ENCODE data around the gene PPP2R2D. TPM values are rescaled to one million over a fixed set of nuclear protein-coding genes. Genes with fewer than 3 reads are reported as not detected.

Gene PPP2R2D
- total RNA-seq, 4 donors from 2014 or later, result 22.4 to 33.7 (median 29.1) TPM

GRCh38 chr10:131853610-131853964, 47.2 kb upstream of the PPP2R2D start:
- Histone ChIP-seq H3K9me3 (no peaks in the 10 kb centered on the region), H3K36me3 (no peaks in the 10 kb centered on the region), H3K4me3 (no peak overlapping the region), H3K27me3 (peaks cover 0 to 12% (median 3%) of the 10 kb centered on the region in 3 donors), H3K4me1 (no peaks in the 10 kb centered on the region), H3K27ac (no peak overlapping the region)
- intact Hi-C loops (cut with DNase I; ENCODE audit: low total_unique reads), result no loop called here
- in situ Hi-C loops (cut with MboI; ENCODE audit: low sequenced_read_pairs in 4 of 4), result no loop called here
- TF ChIP-seq CTCF (IDR thresholded peaks at IDR 0.05 in 4 of 5, conservative IDR thresholded peaks at IDR 0.05 in 1 of 5) (no peak), POLR2A (IDR thresholded peaks at IDR 0.05) (no peak)
- no peak for DNase-seq
- ATAC-seq, result no peak

- no peak overlapping the region for H3K4me3 ChIP-seq
- no peak for ATAC-seq
- DNase-seq, result no peak
- H3K4me1 ChIP-seq, result no peaks in the 10 kb centered on the region
- no peak overlapping the region for H3K27ac ChIP-seq
- no peaks in the 10 kb centered on the region for H3K9me3 ChIP-seq
- peaks cover 0 to 16% (median 3%) of the 10 kb centered on the region in 3 donors for H3K27me3 ChIP-seq
- no peaks in the 10 kb centered on the region for H3K36me3 ChIP-seq
- in situ Hi-C loops (cut with MboI; ENCODE audit: low sequenced_read_pairs in 4 of 4) (no loop called here), intact Hi-C loops (cut with DNase I; ENCODE audit: low total_unique reads) (no loop called here)
- no peak for TF ChIP-seq CTCF (IDR thresholded peaks at IDR 0.05 in 4 of 5, conservative IDR thresholded peaks at IDR 0.05 in 1 of 5)
- TF ChIP-seq POLR2A (IDR thresholded peaks at IDR 0.05), result no peak
Observed at GRCh38 chr10:131854579-131855335, 46.1 kb upstream of the PPP2R2D start.

- TF ChIP-seq POLR2A (IDR thresholded peaks at IDR 0.05) (no peak), CTCF (IDR thresholded peaks at IDR 0.05 in 4 of 5, conservative IDR thresholded peaks at IDR 0.05 in 1 of 5) (no peak)
- no peak overlapping the region for H3K27ac ChIP-seq
- in situ Hi-C loops (cut with MboI; ENCODE audit: low sequenced_read_pairs in 4 of 4) (no loop called here), intact Hi-C loops (cut with DNase I; ENCODE audit: low total_unique reads) (no loop called here)
- no peaks in the 10 kb centered on the region for H3K36me3 ChIP-seq
- H3K27me3 ChIP-seq, result peaks cover 0 to 16% (median 3%) of the 10 kb centered on the region in 3 donors
- ATAC-seq (no peak), DNase-seq (no peak)
- H3K4me3 ChIP-seq, result no peak overlapping the region
- no peaks in the 10 kb centered on the region for H3K9me3 ChIP-seq
- H3K4me1 ChIP-seq, result no peaks in the 10 kb centered on the region
Observed at GRCh38 chr10:131855461-131856401, 45.1 kb upstream of the PPP2R2D start.

GRCh38 chr10:131856441-131857094, 44.2 kb upstream of the PPP2R2D start:
- no peaks in the 10 kb centered on the region for H3K9me3 ChIP-seq
- H3K27me3 ChIP-seq, result peaks cover 3 to 16% (median 5%) of the 10 kb centered on the region in 3 donors
- H3K4me1 ChIP-seq, result no peaks in the 10 kb centered on the region
- intact Hi-C loops (cut with DNase I; ENCODE audit: low total_unique reads), result no loop called here
- in situ Hi-C loops (cut with MboI; ENCODE audit: low sequenced_read_pairs in 4 of 4), result no loop called here
- no peaks in the 10 kb centered on the region for H3K36me3 ChIP-seq
- DNase-seq (no peak), ATAC-seq (no peak)
- H3K4me3 ChIP-seq, result no peak overlapping the region
- no peak overlapping the region for H3K27ac ChIP-seq
- no peak for TF ChIP-seq CTCF (IDR thresholded peaks at IDR 0.05 in 4 of 5, conservative IDR thresholded peaks at IDR 0.05 in 1 of 5)
- no peak for TF ChIP-seq POLR2A (IDR thresholded peaks at IDR 0.05)

Data from gastrocnemius medialis (tissue), 4 donors.